Stomach (tissue), 4 donors: ENCODE data around the gene LRRTM3.

Experiments
- POLR2AphosphoS5 ChIP-seq, 3 donors: sonication (generic); formaldehyde crosslinking; IDR thresholded peaks; one replicate each; pipeline ENCODE4 v1.6.1; 2016; ENCODE audit warnings: antibody characterized with exemption in 3 of 3
- TF ChIP-seq, protein P1 (sequence below), 7 experiments: fragments of 450-650 bp in 4 of 7; fragments of 200-600 bp in 3 of 7; sonication (generic) in 3 of 7; IDR thresholded peaks; one replicate each; pipeline ENCODE4 v1.5.1; 2016 to 2019; ENCODE audit warnings: antibody characterized with exemption in 7 of 7, control low read depth in 2 of 7, mild to moderate bottlenecking in 1 of 7

DNA sequence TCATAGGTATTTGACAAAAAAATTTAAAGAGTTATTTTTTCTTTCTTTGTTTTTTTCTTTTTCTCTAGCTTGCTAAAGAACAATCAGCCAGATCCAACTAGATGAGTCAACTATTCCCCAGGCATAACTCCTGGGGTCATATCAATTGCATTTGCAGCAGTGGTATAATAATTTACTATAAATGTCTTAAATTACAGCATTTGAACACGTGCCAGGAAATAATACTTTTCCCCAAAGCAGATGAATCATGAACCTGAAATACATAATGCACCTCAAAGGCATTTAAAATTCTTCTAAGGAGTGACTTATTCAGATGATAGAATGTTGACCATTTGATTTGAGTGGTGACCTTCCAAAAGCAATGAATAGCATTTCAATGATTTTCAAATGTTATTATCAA, 190.1 kb downstream of the LRRTM3 start:
- TF ChIP-seq POLR2AphosphoS5 (IDR thresholded peaks at IDR 0.05) = no peak
- TF ChIP-seq, protein P1, sequence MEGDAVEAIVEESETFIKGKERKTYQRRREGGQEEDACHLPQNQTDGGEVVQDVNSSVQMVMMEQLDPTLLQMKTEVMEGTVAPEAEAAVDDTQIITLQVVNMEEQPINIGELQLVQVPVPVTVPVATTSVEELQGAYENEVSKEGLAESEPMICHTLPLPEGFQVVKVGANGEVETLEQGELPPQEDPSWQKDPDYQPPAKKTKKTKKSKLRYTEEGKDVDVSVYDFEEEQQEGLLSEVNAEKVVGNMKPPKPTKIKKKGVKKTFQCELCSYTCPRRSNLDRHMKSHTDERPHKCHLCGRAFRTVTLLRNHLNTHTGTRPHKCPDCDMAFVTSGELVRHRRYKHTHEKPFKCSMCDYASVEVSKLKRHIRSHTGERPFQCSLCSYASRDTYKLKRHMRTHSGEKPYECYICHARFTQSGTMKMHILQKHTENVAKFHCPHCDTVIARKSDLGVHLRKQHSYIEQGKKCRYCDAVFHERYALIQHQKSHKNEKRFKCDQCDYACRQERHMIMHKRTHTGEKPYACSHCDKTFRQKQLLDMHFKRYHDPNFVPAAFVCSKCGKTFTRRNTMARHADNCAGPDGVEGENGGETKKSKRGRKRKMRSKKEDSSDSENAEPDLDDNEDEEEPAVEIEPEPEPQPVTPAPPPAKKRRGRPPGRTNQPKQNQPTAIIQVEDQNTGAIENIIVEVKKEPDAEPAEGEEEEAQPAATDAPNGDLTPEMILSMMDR (IDR thresholded peaks at IDR 0.05) = no peak
